GM21529 (cell line): Measurements from ENCODE around the gene ZBTB32.

ENCODE experiments used
- ATAC-seq: cut with Tn5 transposase; IDR thresholded peaks from one replicate; pipeline ENCODE4 v1.9.1; 2021; ENCODE audit not compliant: unreplicated experiment

The ZBTB32 gene

DNA sequence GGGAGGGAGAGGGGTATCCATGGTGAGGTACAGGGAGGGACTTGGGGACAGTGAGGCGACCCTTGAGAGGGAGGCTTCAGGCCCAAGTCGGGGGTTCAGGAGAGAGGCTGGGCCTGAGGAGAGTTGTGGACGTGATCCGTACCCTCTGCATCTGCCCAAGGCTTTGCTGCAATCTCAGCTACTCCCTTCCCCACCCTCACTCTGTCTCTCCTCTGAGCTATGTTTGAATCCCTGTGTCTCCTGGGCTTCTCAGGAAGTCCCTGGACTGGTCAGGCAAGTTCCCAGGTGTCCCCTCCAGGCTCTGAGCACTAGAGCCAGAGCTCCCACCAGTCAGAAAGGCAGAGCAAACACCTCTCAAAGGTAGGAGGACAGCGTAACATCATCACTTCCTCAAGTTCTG is 45.8 kb downstream of the ZBTB32 start:
- no peak for ATAC-seq

DNA sequence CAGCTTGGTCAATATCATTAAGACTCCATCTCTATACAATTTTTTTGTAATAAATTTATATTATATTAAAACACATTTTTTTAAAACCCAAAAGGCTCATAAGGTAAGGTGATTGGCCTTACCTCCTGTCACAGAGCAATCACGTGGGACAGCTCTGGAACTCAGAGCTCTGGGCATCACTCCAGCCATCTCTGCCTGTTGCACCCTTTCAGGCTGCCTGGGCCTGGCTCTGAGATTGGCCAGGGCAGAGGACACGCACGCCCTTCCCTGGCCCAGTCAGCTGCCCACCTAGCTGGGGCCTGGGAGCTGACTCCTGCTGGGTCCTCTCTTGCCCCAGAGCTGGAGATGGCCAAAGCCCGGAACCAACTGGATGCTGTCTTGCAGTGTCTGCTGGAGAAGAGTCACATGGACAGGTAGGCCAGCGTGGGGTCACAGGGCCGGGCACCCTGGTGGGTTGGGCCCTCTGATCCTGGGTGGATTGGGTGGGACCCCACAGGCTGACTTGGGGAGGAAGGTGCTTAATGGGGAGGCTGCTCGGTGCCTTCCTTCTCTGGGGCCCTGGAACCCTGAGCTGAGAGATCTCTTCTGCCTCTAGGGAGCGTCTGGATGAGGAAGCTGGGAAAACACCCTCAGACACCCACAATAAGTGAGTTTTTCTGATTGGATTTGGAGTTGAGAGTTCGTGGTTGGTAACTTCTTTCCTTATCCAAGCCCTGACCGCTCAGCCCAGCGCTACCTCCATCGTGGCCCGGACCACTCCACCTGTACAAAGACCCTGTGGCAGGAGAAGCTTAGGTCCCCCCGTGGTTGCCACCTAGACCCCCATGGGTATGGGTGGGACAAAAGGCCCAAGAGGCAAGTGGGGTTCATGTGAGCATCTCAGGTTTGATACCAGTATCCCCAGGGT is 47.7 kb downstream of the ZBTB32 start:
- no peak for ATAC-seq

DNA sequence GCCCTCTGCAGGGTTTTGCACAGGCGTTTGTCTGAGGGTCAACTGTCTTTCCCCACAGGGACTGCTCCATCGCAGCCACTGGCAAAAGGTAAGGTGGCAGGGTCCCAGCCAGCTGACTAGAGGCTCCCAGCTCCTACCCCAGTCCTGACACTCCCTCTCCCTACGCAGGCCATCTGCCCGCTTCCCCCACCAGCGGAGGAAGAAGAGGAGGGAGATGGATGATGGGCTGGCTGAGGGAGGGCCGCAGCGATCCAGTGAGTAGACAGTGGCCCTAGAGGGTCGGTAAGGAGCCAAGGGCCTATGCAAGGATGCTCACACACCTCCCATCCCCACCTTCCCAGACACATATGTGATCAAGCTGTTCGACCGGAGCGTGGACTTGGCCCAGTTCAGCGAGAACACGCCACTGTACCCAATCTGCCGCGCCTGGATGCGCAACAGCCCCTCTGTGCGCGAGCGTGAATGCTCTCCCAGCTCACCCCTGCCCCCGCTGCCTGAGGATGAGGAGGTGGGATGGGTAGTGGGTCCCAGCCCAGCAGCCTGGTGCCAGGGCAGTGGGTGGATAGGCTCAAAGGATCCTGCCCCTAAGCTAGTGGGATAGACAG is 48.5 kb downstream of the ZBTB32 start:
- ATAC-seq: no peak

GRCh38 chr19:35753634-35754369 is 49.4 kb downstream of the ZBTB32 start:
- no peak for ATAC-seq

- ATAC-seq: no peak
Observed at GRCh38 chr19:35754370-35755130, 50.2 kb downstream of the ZBTB32 start.

- ATAC-seq: no peak
Observed at GRCh38 chr19:35755131-35755549, 50.8 kb downstream of the ZBTB32 start.

DNA sequence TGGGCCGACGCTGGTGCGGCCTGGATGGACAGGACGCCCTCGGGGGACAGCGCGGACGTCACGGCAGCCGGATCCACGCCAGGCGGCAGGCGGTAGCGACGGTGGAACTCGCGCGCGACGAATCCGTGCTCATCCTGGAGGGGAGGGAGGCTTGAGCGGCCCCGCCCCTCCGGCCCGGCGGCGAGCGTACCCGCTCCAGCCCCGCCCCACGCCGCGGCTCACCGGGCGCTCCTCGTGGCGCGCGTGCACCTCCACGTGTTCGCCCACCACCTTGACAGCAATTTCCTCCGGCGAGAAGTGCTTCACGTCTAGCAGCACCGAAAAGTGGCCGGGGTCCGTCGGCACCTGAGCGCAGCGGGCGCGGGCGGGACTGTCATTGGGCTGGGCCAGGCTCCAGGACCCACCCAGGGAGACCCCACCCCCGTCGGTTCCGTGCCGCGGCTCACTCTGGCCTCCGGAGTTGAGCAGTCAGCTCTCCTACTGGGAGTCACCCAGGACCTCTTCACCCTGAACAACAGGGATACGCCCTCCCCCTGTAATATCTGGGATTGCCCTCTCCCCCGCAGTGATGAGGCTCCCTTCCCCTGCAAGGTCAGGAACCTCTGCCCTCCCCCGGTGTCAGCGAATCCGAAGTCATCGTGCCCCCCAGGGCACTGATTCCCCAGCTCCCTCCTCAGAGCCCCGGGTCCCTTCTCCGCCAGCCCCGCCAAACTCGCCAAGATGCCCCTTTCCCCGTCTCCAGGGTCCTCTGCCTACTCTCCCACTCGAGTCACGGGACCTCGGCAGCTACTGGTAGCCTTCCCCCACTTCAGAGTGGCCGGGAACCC is 51.4 kb downstream of the ZBTB32 start:
- no peak for ATAC-seq

- no peak for ATAC-seq
Observed at GRCh38 chr19:35756377-35757230, 52.2 kb downstream of the ZBTB32 start, which contains the start of gene HSPB6. Gene HSPB6 (minus strand): TSS chr19:35757029. CDS start chr19:35757008, 21 bp downstream.

DNA sequence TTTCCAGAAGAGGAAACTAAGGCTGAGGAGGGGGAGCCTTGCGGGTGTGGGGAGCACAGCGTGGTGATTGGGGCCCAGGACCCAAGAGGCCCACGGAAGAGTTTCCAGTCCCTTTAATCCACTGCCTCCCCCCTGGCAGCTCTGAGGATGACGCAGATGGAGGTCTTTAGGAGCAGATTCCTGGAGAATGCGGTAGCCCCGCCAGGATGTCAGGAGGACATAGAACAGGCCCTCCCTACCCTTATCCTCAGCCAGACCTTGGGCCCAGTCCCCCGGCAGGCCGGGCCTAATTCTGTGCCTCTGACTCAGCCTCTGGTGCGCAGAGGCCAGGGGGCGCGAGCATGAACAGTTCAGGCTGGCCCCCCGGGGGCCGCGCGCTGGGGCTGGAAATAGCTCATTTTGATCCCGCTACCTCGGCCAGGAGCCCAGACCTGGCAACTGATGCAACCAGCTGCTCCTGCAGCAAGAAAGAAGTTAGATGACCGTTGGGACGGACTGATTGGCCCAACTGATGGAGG is 52.9 kb downstream of the ZBTB32 start:
- ATAC-seq: no peak

GRCh38 chr19:35757749-35758608 is 53.6 kb downstream of the ZBTB32 start, which contains the start of gene PROSER3:
Gene PROSER3 (plus strand): TSS chr19:35758176. CDS start chr19:35758216, 40 bp downstream.
- ATAC-seq: peak; percentile 92

GRCh38 chr19:35759697-35760096 is 55.3 kb downstream of the ZBTB32 start:
- ATAC-seq: no peak

DNA sequence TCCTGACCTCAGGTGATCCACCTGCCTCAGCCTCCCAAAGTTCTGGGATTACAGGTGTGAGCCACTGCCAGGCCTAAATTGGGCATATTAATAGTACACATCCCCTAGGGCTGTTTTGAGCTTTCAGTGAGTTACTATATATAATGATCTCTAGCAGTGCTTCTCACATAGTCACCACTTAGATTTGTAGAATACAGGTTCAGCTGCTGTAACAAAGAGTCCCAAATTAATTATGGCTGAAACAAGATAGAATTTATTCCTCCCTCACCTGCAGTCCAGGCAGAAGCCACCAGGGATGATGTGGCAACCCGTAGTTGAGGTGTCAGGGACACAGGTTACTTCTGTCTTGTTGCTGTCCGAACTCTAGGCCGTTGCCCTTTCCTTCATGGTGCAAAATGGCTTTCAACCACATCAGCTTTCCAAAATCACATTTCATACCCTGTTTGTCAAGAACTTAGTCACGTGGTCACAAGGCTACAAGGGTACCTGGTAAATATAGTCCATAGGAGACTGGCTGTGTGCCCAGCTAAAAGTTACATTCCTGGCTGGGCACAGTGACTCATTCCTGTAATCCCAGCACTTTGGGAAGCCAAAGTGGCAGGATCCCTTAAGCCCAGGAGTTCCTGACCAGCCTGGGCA is 56.5 kb downstream of the ZBTB32 start:
- no peak for ATAC-seq

DNA sequence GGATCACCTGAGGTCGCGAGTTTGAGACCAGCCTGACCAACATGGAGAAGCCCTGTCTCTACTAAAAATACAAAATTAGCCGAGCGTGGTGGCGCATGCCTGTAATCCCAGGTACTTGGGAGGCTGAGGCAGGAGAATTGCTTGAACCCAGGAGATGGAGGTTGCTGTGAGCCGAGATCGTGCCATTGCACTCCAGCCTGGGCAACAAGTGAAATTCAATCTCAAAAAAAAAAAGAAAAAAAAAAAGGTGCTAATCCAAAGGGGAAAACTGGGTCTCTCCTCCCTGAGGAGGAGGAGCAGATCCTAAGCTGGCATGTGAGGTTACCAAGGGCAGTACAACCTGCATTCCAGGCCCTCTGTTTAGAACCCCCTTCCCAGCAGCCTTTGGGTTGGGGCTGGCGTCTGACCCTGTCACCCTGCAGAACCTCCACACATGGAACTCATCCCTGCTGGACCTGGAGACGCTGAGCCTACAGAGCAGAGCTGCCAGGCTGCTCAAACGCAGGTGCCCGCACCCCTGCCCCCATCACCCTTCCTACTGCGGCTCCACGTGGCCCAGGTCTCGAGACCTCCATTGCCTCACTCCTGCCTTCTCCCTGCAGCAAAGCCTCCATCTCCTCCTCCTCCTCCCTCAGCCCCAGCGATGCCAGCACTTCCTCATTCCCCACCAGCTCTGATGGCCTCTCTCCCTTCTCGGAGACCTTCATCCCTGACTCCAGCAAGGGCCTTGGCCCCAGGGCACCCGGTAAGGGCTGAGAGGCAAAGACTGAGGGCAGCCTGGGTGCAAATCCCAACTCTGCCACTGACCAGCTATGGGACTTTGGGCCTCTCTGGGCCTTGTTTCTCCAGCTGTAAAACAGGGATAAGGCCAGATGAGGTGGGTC is 60.3 kb downstream of the ZBTB32 start:
- ATAC-seq: no peak
